NCI-H146 (cell line): Measurements from ENCODE around the gene ASB3.
"Not testable (repeated sequence)": the region's sequence is repeated elsewhere in the genome, so short reads cannot be mapped to it uniquely, and the experiment has no call there.

ENCODE experiments used
- DNase-seq: peaks from one replicate; lab custom pipeline; 2025; lab: John Stamatoyannopoulos, UW

The ASB3 gene, protein sequence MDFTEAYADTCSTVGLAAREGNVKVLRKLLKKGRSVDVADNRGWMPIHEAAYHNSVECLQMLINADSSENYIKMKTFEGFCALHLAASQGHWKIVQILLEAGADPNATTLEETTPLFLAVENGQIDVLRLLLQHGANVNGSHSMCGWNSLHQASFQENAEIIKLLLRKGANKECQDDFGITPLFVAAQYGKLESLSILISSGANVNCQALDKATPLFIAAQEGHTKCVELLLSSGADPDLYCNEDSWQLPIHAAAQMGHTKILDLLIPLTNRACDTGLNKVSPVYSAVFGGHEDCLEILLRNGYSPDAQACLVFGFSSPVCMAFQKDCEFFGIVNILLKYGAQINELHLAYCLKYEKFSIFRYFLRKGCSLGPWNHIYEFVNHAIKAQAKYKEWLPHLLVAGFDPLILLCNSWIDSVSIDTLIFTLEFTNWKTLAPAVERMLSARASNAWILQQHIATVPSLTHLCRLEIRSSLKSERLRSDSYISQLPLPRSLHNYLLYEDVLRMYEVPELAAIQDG

DNA sequence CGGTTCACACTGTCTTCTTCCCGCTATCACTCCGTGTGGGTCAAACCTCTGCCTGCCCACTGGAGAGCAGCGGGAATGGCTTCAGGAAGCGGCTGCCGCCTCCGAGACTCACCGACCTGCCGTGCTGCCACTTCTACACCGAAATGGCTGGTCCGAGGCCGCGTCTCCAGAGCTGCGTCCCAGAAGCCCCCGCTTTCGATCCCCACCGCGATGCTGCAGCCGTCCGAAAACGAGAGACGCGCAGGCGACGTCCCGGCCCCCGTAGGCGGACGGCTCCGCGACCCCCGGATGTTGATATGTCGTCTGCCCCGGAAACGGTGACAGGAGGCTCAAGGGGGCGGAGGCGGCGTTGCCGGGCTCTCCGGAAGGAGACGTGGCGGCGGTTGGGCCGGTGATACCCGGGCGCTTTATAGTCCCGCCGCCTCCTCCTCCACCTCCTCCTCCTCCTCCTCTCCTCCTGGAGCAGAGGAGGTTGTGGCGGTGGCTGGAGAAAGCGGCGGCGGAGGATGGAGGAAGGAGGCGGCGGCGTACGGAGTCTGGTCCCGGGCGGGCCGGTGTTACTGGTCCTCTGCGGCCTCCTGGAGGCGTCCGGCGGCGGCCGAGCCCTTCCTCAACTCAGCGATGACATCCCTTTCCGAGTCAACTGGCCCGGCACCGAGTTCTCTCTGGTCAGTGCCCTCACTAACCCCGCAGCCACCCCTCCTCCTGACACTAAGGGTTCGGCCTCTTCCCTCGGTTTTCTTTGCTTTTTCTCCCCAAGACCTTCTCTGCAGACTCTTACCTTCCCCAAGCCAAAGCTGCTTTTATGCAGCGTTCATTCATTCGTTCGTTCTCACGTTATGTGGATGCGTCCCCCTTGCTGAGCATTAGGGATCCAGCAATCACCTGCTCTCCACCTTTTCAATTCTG, at the start of gene ASB3, which contains the start of gene ERLEC1:
ASB3 (minus strand) TSS at position 249 of the 909 bp plus-strand sequence. CDS start 21,381 bp downstream, outside the sequence.
ERLEC1 (plus strand) TSS at position 340 of the 909 bp plus-strand sequence; CDS start at position 507, 167 bp downstream.
- DNase-seq, result peak; percentile 92

DNA sequence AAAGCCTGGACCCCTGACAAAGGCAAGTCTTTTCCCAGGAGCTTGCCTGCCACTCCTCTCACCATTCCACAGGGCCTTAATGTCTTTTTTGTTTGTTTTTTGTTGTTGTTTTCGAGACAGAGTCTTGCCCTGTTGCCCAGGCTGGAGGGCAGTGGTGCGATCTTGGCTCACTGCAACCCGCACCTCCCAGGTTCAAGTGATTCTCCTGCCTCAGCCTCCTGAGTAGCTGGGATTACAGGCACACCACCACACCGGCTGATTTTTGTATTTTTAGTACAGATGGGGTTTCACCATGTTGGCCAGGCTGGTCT, 43.2 kb upstream of the ASB3 start:
- not testable (repeated sequence) for DNase-seq

DNA sequence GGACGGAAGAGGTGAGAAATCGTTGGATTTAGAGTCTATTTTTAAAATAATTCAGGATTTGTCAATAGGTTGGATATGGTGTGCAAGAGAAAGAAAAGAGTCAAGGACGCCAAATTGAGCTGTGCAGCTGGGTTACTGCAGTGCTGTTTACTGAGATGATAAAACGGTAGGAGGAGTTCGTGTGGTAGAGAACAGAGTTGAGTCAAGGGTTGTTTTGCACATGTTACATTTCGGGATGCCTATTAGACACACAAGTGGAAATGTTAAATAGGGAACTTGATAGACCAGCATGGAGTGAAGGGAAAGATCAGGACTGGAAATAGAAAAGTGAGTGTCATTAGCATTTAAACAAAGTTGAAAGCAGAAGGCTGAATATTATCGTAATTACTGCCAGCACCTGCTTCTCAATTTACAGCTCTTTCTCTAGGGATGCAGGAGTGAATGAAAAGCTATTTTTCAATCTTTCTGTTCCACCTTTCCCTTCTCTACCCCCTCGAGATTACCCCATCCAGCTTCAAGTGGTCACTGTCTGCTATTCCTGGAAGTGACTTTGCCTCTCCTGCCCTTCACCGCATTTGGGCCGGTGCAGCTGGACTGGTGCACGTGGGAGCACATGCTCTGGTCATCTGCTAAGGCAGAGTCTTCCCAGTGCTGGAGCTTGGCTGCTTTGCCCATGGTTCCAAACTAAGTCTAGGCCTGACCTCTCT, 42.7 kb upstream of the ASB3 start:
- peak; percentile 62 for DNase-seq

DNA sequence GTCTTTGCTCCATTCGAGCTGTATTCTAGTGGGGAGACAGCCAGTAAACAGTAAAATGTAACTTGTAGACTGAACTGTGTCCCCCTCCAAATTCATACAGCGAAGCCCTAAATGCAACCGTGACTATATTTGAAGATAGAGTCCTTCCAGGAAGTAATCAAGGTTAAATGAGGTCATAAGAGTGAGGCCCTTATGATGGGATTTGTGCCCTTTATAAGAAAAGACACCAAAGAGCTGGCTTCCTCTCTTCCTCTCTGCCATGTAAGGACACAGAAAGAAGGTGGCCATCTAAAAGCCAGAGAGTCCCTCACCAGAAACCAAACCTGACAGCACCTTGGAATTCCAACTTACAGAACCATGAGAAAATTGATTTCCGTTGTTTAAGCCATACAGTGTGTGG, 41.6 kb upstream of the ASB3 start:
- DNase-seq, result no peak

DNA sequence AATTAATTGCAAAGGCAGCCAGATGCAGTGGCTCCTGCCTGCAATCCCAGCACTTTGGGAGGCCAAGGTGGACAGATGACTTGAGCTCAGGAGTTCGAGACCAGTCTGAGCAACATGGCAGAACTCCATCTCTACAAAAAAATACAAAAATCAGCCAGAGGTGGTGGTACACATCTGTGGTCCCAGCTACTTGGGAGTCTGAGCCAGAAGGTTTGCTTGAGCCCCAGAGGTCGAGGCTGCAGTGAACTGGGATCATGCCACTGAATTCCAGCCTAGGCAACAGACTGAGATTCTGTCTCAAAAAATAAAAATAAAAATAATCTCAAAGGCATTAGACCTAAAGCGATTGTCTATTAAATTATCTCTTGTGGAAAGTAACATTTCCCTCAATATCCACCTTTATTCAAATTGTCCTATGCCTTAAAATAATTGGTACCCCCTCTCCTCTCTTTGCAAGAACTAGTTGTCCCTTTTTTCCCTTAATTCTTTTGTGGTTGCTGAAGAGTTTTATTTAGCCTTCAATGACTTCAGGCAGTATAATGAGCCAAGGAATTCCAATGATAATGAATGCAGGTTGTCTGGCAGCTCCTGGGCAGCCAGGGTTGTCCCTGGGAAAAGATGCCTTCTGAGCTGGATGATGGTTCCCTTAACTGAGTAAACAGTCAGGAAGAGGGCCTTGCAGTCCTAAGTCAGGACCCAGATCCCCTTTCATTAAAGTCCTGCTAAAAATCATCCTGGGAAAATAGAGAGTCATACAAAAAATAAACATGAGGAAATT, 40.8 kb upstream of the ASB3 start:
- DNase-seq, result no peak

DNA sequence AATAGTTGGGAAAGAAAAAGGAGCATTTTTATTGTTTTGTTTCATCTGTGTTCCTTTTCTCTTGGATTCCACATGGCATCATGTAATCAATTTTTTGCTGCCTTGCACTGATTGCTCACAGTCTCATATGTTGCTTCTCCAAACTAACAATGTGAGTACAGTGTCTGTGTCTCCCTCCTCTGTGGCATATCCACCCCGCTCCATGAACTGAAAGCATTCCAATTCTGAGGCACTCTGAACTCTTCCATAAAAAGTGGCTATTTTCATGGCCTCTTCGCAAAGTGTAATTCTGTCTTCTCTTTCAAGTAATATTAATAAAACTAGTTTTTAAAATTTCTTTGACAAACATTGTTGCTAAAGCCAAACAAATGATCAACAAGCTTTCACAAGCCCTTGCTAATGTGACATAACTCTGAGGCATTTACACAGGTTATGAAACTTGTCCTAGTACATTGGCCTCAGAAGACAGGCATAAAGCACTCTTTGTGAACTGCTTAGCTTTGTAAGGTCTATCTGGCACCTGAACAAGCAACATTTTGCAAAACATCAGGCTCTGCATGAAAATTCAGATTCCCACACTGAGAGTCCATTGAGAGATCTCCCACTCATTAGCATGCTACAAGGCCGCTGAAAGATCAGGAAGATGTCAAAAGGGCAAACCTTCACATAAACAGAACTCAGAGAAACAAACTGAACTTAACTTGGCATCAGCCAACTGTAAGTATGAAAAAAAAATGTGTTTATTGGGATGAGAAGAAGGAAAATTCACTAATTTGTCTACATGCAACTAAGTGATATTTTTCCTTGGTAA, 40.0 kb upstream of the ASB3 start:
- DNase-seq, result no peak

DNA sequence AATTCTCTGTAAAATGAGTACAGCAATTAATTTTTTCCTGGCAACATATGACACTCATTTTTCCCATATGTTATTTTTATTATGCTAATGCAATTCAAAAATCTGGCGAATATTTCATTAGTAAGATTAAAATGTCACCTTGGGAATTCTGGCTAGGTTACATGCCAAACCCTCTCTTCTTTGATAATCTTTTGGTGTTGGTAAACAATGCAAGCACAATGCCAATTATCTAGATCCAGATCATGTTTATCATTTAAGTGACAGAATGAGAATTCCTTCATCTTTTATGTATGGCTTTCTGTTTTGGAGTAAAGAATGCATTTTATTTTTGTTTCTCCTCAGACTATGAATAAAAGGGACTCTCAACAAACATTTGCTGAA, 39.3 kb upstream of the ASB3 start:
- DNase-seq, result no peak

DNA sequence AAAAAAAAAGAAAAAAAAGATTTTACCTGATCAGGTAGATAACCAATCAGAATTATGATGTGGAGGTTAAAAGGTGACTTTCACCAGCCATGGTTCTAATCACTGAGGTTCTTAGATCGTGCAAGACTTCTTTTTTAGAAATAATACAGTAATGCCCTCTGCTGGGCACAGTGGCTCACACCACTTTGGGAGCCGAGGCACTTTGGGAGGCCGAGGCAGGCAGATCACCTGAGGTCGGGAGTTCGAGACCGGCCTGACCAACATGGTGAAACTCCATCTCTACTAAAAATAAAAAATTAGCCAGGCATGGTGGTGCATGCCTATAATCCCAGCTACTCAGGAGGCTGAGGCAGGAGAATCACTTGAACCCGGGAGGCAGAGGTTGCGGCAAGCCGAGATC, 36.9 kb upstream of the ASB3 start:
- DNase-seq, result not testable (repeated sequence)

DNA sequence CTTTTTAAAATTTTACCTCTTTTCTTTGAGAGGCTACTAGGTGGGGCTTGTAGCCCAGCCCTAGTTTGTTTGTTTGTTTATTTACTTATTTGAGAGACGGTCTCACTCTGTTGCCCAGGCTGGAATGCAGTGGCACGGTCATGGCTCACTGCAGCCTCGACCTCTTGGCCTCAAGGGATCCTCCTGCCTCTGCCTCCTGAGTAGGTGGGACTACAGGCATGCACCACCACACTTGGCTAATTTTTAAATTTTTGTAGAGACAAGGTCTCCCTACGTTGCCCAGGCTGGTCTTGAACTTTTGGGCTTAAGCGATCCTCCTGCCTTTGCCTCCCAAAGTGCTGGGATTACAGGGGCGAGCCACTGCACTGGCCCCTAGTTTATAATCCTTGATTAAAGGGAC, 35.1 kb upstream of the ASB3 start:
- no peak for DNase-seq

DNA sequence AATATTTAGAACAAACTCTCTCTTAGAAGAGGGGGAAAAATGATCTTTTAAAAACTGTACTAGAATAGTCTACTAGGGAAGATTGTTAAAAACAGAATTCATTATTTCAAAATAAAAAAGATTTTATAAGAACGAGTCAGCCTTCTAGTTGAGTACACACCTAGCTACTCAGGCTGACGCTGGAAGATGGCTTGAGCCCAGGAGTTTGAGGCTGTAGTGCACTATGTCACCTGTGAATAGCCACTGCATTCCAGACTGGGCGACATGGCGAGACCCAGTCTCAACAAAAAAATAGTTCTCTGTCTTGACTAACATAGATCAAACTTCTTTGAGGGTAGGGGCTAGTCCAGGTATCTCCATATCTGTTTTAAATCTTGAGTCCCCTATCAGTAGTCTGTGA, 34.0 kb upstream of the ASB3 start:
- DNase-seq, result no peak

DNA sequence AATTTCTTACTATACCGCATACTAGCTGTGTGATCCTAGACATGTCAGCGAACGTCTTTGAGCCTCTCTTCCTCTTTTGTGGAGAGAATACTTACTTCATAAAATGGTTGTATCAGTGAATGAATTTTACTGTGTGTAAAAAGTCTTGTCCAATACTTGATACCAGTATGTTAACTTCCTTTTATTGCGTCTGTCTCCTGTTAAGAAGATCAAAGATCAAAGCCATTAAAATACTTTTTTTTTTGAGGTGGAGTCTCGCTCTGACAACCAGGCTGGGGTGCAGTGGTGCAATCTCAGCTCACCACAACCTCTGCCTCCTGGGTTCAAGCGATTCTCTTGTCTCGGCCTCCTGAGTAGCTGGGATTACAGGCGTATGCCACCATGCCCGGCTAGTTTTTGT, 33.3 kb upstream of the ASB3 start:
- no peak for DNase-seq

DNA sequence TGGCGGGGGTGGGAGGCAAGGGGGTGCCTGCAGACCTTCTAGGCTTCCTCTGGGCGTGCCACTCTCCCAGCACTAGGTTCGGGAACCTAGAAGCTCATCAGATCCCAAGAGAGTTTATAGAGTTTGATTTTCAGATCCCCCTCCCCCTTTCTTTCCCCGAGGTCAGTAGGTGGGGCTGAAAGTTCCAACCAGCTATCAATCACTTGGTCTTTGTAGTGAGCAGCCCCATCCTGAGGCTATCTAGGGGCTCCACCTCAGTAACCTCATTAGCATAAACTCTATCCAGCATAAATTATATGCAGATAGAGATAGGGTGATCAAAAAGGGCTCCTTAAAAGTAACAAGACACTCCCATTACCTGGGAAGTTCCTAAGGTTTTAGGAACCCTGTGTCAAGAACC, 32.9 kb upstream of the ASB3 start:
- no peak for DNase-seq

DNA sequence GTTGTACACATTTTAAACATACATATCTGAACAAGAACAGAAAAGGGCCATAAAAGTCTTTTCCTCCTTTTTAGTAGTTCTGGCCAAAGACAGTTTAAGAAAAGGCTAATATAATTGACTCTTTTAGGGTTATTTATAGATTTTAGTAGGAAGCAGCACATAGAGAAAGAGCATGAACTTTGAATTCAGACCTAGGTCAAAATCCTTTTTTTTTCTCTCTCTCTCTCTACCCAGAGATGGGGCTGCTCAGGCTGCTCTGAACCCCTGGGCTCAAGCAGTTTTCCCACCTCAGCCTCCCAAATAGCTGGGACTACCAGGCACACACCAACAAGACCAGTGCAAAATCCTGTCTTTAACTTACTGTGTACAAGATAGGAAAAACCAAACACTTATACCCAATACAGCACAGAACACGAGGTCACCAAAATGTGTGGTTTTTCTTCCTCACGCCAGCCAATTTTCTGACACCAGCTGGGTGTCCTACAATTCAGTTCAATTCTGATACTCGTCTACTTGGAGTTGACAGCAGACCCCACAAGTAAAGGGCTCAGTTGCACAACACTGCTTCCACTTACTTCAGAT, 32.2 kb upstream of the ASB3 start:
- no peak for DNase-seq

DNA sequence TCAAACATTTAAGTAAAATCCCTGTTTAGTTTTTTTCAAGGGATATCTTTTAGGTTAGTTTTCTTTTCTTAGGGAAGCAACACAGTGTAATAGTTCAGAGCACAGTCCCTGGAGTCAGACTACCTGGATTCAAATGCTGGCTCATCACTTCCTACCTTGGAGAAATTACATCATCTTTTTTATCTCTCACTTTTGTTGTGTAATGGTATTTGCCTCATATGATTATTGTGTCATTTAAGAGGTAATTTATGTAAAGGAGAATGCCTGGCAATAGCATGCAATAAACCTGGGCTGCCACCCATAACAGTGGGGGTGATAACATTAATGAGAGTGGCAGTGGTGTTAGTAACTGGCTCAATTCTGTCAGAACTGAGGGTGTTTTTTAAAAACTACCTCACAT, 26.4 kb upstream of the ASB3 start:
- DNase-seq, result no peak

DNA sequence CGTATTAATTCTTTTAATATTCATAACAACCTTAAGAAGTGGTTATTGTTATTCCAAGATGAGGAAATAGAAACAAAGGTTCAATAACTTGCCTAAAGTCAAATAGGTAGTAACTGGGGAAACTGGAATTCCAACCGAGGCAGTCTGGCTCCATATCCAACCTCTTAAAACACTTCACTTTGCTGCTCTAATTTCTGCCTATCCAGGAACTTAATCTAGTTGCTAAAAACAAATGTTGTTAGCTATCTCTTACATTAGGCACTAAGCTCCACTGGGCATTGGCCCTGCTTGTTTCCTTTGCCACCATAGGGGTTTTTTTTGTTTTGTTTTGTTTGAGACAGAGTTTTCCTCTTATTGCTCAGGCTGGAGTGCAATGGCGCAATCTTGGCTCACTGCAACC, 24.8 kb upstream of the ASB3 start:
- DNase-seq, result no peak

DNA sequence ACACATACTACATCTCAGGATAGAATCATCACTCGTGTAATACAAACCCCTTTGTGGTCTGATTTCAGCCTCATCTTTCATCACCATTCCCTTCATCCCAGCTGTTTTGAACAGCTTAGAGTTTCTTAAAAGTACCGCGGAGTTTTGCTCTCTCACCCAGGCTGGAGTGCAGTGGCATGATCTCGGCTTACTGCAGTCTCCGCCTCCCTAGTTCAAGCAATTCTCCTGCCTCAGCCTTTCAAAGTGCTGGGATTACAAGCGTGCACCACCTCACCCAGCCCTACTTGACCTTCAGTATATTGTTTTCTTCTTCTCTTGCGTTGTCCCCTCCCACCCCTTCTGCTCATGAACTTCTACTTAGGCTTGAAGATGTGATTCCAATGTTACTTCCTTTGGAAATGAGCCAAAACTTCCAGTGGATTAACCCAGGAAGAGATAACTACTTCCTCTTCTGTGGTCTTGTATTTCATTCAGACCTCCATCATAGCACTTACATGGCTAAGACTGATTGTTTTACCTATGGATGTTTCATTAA, 15.9 kb upstream of the ASB3 start:
- DNase-seq, result no peak

DNA sequence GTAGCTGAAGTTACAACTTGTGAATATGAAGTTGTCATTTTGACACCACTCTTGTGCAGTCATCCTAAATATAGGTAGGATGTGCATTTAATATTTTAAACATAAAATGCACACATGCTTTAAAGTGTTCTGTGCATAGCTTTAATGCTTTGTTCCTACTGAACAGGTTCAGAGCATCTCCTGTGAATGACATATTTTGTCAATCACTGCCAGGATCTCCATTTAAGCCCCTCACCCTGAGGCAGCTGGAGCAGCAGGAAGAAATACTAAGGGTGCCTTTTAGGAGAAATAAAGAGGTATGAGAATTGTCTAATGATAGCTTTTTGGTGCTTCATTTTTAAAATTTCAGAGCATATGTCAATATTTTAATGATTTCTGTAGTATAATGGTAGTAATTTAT, 14.8 kb upstream of the ASB3 start:
- no peak for DNase-seq

DNA sequence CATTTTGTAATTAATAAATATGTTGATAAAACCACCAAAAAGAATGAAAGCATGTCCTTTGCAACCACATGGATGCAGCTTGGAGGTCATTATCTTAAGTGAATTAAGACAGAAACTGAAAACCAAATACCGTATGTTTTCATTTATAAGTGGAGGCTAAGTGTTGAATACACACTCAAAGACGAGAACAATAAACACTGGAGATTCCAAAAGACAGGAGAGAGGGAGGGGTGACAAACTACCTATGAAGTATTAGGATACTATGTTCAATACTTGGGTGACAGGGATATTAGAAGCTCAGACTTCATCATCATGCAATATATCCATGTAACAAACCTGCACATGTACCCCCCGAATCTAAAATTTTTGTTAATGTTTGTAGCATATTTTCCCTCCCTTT, 7.1 kb upstream of the ASB3 start:
- no peak for DNase-seq

DNA sequence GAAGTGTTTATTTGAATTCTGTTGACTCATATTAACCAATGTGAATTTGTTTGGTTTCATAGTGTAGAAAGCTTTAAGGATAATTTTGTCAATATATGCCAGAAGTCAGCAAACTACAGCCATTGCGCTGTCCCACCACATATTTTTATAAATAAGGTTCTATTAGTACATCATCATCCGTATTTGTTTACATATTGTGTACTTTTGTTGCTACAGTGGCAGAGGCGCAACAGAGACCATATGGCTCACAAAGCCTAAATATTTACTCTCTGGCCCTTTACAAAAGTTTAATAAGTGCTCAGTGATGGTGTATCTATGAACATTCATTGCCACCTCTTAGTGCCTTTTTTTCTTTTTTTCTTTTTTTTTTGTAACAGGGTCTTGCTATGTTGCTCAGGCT, 6.5 kb upstream of the ASB3 start:
- DNase-seq, result no peak
